B cell (primary cell): ENCODE data around the gene HS2ST1. TPM values are rescaled to one million over a fixed set of nuclear protein-coding genes. Genes with fewer than 3 reads are reported as not detected.

Experiments
- ATAC-seq: fragments of 200-7000 bp; cut with Tn5 transposase; one replicate; pipeline ENCODE4 v1.10.0; 2021; ENCODE audit warnings: low read depth, mild to moderate bottlenecking, moderate number of reproducible peaks, moderate library complexity
- CTCF ChIA-PET: fragments of 350-600 bp; sonication (Branson Sonifier 250); formaldehyde crosslinking; loops from one replicate; lab custom pipeline; 2021; ENCODE audit warnings: antibody characterized with exemption, inconsistent platforms; lab: Charles Lee
- POLR2A ChIA-PET: fragments of 350-600 bp; sonication (Branson Sonifier 250); formaldehyde crosslinking; loops from one replicate; lab custom pipeline; 2021; ENCODE audit warnings: antibody characterized with exemption; lab: Charles Lee
- DNase-seq: peaks from one replicate; pipeline ENCODE4 v3.0.0; 2013
- H2AFZ ChIP-seq: 2 replicates; pipeline ENCODE4 v1.6.1; 2012; ENCODE audit warnings: mild to moderate bottlenecking, low read depth, low read length; ENCODE audit not compliant: insufficient read depth, poor library complexity, severe bottlenecking
- H3K27ac ChIP-seq, 2 donors: 1 replicate in 1 of 2; 2 replicates in 1 of 2; pipeline ENCODE4 v1.5.1; 2012 to 2013; ENCODE audit warnings: low read length in 2 of 2, mild to moderate bottlenecking in 2 of 2, moderate library complexity in 1 of 2
- H3K27me3 ChIP-seq, 4 experiments: fragments of 200-600 bp in 1 of 4; sonication (generic) in 1 of 4; replicated peaks in 1 of 4; 1 replicate in 2 of 4; 2 replicates in 2 of 4; pipeline versions ENCODE4 v1.6.1 to v1.7.0; 2013 to 2016; ENCODE audit warnings: low read length in 3 of 4, mild to moderate bottlenecking in 2 of 4, mixed read lengths in 1 of 4, moderate library complexity in 1 of 4; ENCODE audit not compliant: insufficient read depth in 4 of 4, control insufficient read depth in 3 of 4; ENCODE audit errors: control extremely low read depth in 1 of 4
- H3K36me3 ChIP-seq, 2 experiments: replicated peaks in 1 of 2; 1 replicate in 1 of 2; 2 replicates in 1 of 2; pipeline versions ENCODE4 v1.6.1 to v1.7.1; 2013; ENCODE audit warnings: low read length in 1 of 2; ENCODE audit not compliant: insufficient read depth in 2 of 2, control insufficient read depth in 1 of 2; ENCODE audit errors: control extremely low read depth in 1 of 2, extremely low read depth in 1 of 2
- H3K4me1 ChIP-seq, 2 donors: fragments of 200-600 bp in 1 of 2; sonication (generic) in 1 of 2; 1 replicate in 1 of 2; 2 replicates in 1 of 2; pipeline versions ENCODE4 v1.5.1 to v1.6.1; 2013 to 2017; ENCODE audit warnings: low read length in 2 of 2; ENCODE audit not compliant: control insufficient read depth in 2 of 2, insufficient read depth in 2 of 2
- H3K4me2 ChIP-seq: replicated peaks from 2 replicates; pipeline ENCODE3; 2012; ENCODE audit warnings: mild to moderate bottlenecking, low read depth, low read length; ENCODE audit not compliant: poor library complexity, severe bottlenecking
- H3K4me3 ChIP-seq, 5 experiments: fragments of 200-600 bp in 1 of 5; sonication (generic) in 1 of 5; 1 replicate in 3 of 5; 2 replicates in 2 of 5; pipeline versions ENCODE4 v1.5.1 to v1.7.0; 2011 to 2016; ENCODE audit warnings: low read length in 4 of 5, mild to moderate bottlenecking in 4 of 5, low read depth in 2 of 5, control low read depth in 1 of 5, moderate library complexity in 1 of 5; ENCODE audit not compliant: insufficient read depth in 1 of 5; ENCODE audit errors: control extremely low read depth in 1 of 5, extremely low read depth in 1 of 5
- H3K79me2 ChIP-seq: fragments of 200-600 bp; sonication (generic); one replicate; pipeline ENCODE4 v1.6.0; 2016; ENCODE audit warnings: low read length; ENCODE audit not compliant: control insufficient read depth, insufficient read depth
- H3K9ac ChIP-seq: fragments of 200-600 bp; sonication (generic); 2 replicates; pipeline ENCODE4 v1.6.1; 2017; ENCODE audit warnings: mild to moderate bottlenecking, low read length, moderate library complexity
- H3K9me3 ChIP-seq, 3 donors: one replicate each; pipeline versions ENCODE4 v1.6.1 to v1.7.1; 2013; ENCODE audit warnings: low read length in 2 of 3; ENCODE audit not compliant: control insufficient read depth in 2 of 3, insufficient read depth in 1 of 3; ENCODE audit errors: control extremely low read depth in 1 of 3
- H4K20me1 ChIP-seq: 2 replicates; pipeline ENCODE4 v1.6.0; 2012; ENCODE audit warnings: mild to moderate bottlenecking, low read length; ENCODE audit not compliant: insufficient read depth, control insufficient read depth, poor library complexity, severe bottlenecking
- H3K27ac Mint-ChIP-seq: one replicate; pipeline ENCODE4 v1.8.0; 2021; ENCODE audit warnings: mixed read lengths
- H3K27me3 Mint-ChIP-seq: one replicate; pipeline ENCODE4 v1.8.0; 2021; ENCODE audit warnings: mixed read lengths
- H3K4me1 Mint-ChIP-seq: one replicate; pipeline ENCODE4 v1.8.0; 2021; ENCODE audit warnings: mixed read lengths
- H3K4me3 Mint-ChIP-seq: one replicate; pipeline ENCODE4 v1.8.0; 2021; ENCODE audit warnings: mixed read lengths
- H3K9me3 Mint-ChIP-seq: one replicate; pipeline ENCODE4 v1.8.0; 2022; ENCODE audit warnings: mixed read lengths; ENCODE audit not compliant: insufficient read depth
- CTCF ChIP-seq: fragments of 200-600 bp; IDR thresholded peaks from one replicate; pipeline ENCODE4 v1.8.0; 2022; ENCODE audit warnings: antibody characterized with exemption, mild to moderate bottlenecking
- EZH2 ChIP-seq: IDR thresholded peaks from 2 replicates; pipeline ENCODE4 v1.6.1; 2012; ENCODE audit warnings: borderline replicate concordance, low read depth, mild to moderate bottlenecking, moderate library complexity, low read length; ENCODE audit not compliant: insufficient read depth, poor library complexity, severe bottlenecking
- WGBS: methylation state at CpG from one replicate; pipeline ENCODE4 v1.1.5; 2013; ENCODE audit warnings: missing lambda C conversion rate; ENCODE audit not compliant: insufficient coverage; 5-methylcytosine and 5-hydroxymethylcytosine counted together
- intact Hi-C: fragments of 100-400 bp; cut with micrococcal nuclease; formaldehyde crosslinking; loops from one replicate; pipeline ENCODE4 v1.10.0; 2022
- polyA plus RNA-seq: library from polyadenylated mRNA; depleted of rRNA; stranded (reverse); fragments of >200 nt; gene quantifications from 2 replicates; pipeline ENCODE4 v1.2.3, GENCODE V29; 2012
- total RNA-seq, 2 donors: library from RNA; stranded (reverse); fragments of 120-200 nt in 1 of 2; gene quantifications; 1 replicate in 1 of 2; 2 replicates in 1 of 2; pipeline versions ENCODE4 v1.2.3 to v1.2.4, GENCODE V29; 2013 to 2022

Gene HS2ST1
- total and polyA plus RNA-seq, 2 donors (not counting 1 experiment from before 2014, with no cell fraction given), result 3.0 to 16.9 TPM

- intact Hi-C loops, result no loop called here
- POLR2A ChIA-PET, result no interaction called here
- 77% methylated on average over 8 of the region's 8 CpGs for WGBS
- Histone ChIP-seq H2AFZ (no peak overlapping the region), H3K36me3 (no peaks in the 10 kb centered on the region), H3K4me3 (no peak overlapping the region), H3K9me3 (no peaks in the 10 kb centered on the region), H3K79me2 (no peaks in the 10 kb centered on the region), H3K4me1 (no peaks in the 10 kb centered on the region), H3K27me3 (peaks cover 0 to 13% (median 4%) of the 10 kb centered on the region in 4 experiments), H4K20me1 (no peaks in the 10 kb centered on the region), H3K9ac (no peak overlapping the region), H3K4me2 (no peak overlapping the region), H3K27ac (no peak overlapping the region)
- CTCF ChIA-PET, result interaction anchor here (3.3 kb wide), 1 partner anchor 11 kb away, joined by 15 read pairs; no protein-coding TSS in a partner anchor
- DNase-seq (no peak), ATAC-seq (no peak)
- no peak for TF ChIP-seq EZH2
- no peaks in the 10 kb centered on the region for H3K9me3 Mint-ChIP-seq
- no peaks in the 10 kb centered on the region for H3K4me1 Mint-ChIP-seq
- H3K27me3 Mint-ChIP-seq, result peaks cover 25% of the 10 kb centered on the region
- no peak overlapping the region for H3K27ac Mint-ChIP-seq
- no peak overlapping the region for H3K4me3 Mint-ChIP-seq
These were observed 230.0 kb downstream of the HS2ST1 start for GRCh38 chr1:87144316-87144895.

- H3K36me3 ChIP-seq, result no peaks in the 10 kb centered on the region
- no peak overlapping the region for H3K4me3 ChIP-seq
- peaks cover 0 to 15% (median 5%) of the 10 kb centered on the region in 4 experiments for H3K27me3 ChIP-seq
- no peak overlapping the region for H3K27ac Mint-ChIP-seq
- H3K27me3 Mint-ChIP-seq, result peaks cover 27% of the 10 kb centered on the region
- no peaks in the 10 kb centered on the region for H4K20me1 ChIP-seq
- H3K4me1 Mint-ChIP-seq, result no peaks in the 10 kb centered on the region
- no peak overlapping the region for H3K4me2 ChIP-seq
- TF ChIP-seq EZH2 (no peak), CTCF (no peak)
- DNase-seq, result no peak
- ChIA-PET POLR2A (no interaction called here), CTCF (interaction anchor here (3.3 kb wide), 1 partner anchor 11 kb away, joined by 15 read pairs; no protein-coding TSS in a partner anchor)
- H3K4me3 Mint-ChIP-seq, result no peak overlapping the region
- no peak overlapping the region for H3K9ac ChIP-seq
- H3K9me3 Mint-ChIP-seq, result no peaks in the 10 kb centered on the region
- no peaks in the 10 kb centered on the region for H3K4me1 ChIP-seq
- no peak overlapping the region for H3K27ac ChIP-seq
- H3K9me3 ChIP-seq, result no peaks in the 10 kb centered on the region
- intact Hi-C loops, result no loop called here
- WGBS, result 100% methylated on average over 2 of the region's 2 CpGs
- H3K79me2 ChIP-seq, result no peaks in the 10 kb centered on the region
- no peak for ATAC-seq
- H2AFZ ChIP-seq, result no peak overlapping the region
These were observed 230.5 kb downstream of the HS2ST1 start for GRCh38 chr1:87144981-87145380.
